Left kidney (tissue), 8 donors: Measurements from ENCODE around the gene CEP97. TPM values are rescaled to one million over a fixed set of nuclear protein-coding genes. Genes with fewer than 3 reads are reported as not detected.
"Not testable (repeated sequence)": the region's sequence is repeated elsewhere in the genome, so short reads cannot be mapped to it uniquely, and the experiment has no call there.

Experiments used
- DNase-seq: peaks from one replicate; pipeline ENCODE4 v3.0.0-alpha.2; 2013
- long read RNA-seq, 8 donors: transcript quantifications; one replicate each; lab custom pipeline, GENCODE V29; 2026
- polyA plus RNA-seq: library from polyadenylated mRNA; unstranded; fragments of 120-200 nt; gene quantifications from one replicate; pipeline ENCODE4 v1.2.1, GENCODE V29; 2013; ENCODE audit not compliant: insufficient read length

The CEP97 gene
- polyA plus RNA-seq = 23.7 TPM
- long read RNA-seq, donor 1 = 0 reads
- long read RNA-seq, donor 2, partial matches to known transcripts = 0 of 1 reads
- long read RNA-seq, donor 2, other reads (novel, unspliced or antisense) = 0 of 1 reads
- long read RNA-seq, donor 3, full-length matches to known transcripts = 2 of 2 reads
- long read RNA-seq, donor 3, partial matches to known transcripts = 0 of 2 reads
- long read RNA-seq, donor 3, other reads (novel, unspliced or antisense) = 0 of 2 reads
- long read RNA-seq, donor 4 = 0 reads
- long read RNA-seq, donor 5 = 0 reads
- long read RNA-seq, donor 6, full-length matches to known transcripts = 1 of 1 reads
- long read RNA-seq, donor 6, partial matches to known transcripts = 0 of 1 reads
- long read RNA-seq, donor 6, other reads (novel, unspliced or antisense) = 0 of 1 reads
- long read RNA-seq, donor 7 = 0 reads
- long read RNA-seq, donor 8 = 0 reads

- DNase-seq = peak; percentile 94
These were observed at the start of gene CEP97 for GRCh38 chr3:101724329-101725193. TSS of gene CEP97 (plus strand) at chr3:101724614. CDS start at chr3:101724677, 63 bp downstream.

GRCh38 chr3:101675709-101676215 is 48.7 kb upstream of the CEP97 start:
- no peak for DNase-seq

GRCh38 chr3:101676216-101676764 is 48.1 kb upstream of the CEP97 start:
- peak; percentile 96 for DNase-seq

GRCh38 chr3:101676765-101677435 is 47.5 kb upstream of the CEP97 start, which contains the start of gene ZBTB11:
TSS of gene ZBTB11 (minus strand) at chr3:101677132. CDS start at chr3:101676914, 218 bp downstream.
- DNase-seq = peak; percentile 100

GRCh38 chr3:101677436-101678286 is 46.8 kb upstream of the CEP97 start:
- no peak for DNase-seq

- DNase-seq = not testable (repeated sequence)
These were observed 45.6 kb upstream of the CEP97 start for GRCh38 chr3:101678837-101679236.

- no peak for DNase-seq
These were observed 43.9 kb upstream of the CEP97 start for GRCh38 chr3:101680466-101680865.

- DNase-seq = no peak
These were observed 39.4 kb upstream of the CEP97 start for GRCh38 chr3:101685050-101685400.

GRCh38 chr3:101685870-101686307 is 38.5 kb upstream of the CEP97 start:
- no peak for DNase-seq

GRCh38 chr3:101687142-101687931 is 37.1 kb upstream of the CEP97 start:
- DNase-seq = no peak

- no peak for DNase-seq
These were observed 35.1 kb upstream of the CEP97 start for GRCh38 chr3:101689286-101689685.

- DNase-seq = no peak
These were observed 33.4 kb upstream of the CEP97 start for GRCh38 chr3:101690972-101691371.

GRCh38 chr3:101691685-101692671 is 32.4 kb upstream of the CEP97 start:
- DNase-seq = not testable (repeated sequence)

- not testable (repeated sequence) for DNase-seq
These were observed 30.9 kb upstream of the CEP97 start for GRCh38 chr3:101693540-101693939.

- not testable (repeated sequence) for DNase-seq
These were observed 29.6 kb upstream of the CEP97 start for GRCh38 chr3:101694836-101695235.

- peak; percentile 73 for DNase-seq
These were observed 28.5 kb upstream of the CEP97 start for GRCh38 chr3:101695779-101696372.

- DNase-seq = no peak
These were observed 22.4 kb upstream of the CEP97 start for GRCh38 chr3:101701696-101702634.
